ENCODE measurements around the gene PHF20.
"Not testable (repeated sequence)": the region's sequence is repeated elsewhere in the genome, so short reads cannot be mapped to it uniquely, and the experiment has no call there.

Gene PHF20

GRCh38 chr20:35839904-35840303, 68.1 kb downstream of the PHF20 start:
- DNase-seq (ENCODE audit: low spot score), result no peak

- DNase-seq (ENCODE audit: low spot score), result no peak
Measured at GRCh38 chr20:35840421-35840820, 68.6 kb downstream of the PHF20 start.

- no peak for DNase-seq (ENCODE audit: low spot score)
Measured at GRCh38 chr20:35842361-35842760, 70.5 kb downstream of the PHF20 start.

- not testable (repeated sequence) for DNase-seq (ENCODE audit: low spot score)
Measured at GRCh38 chr20:35843894-35844293, 72.1 kb downstream of the PHF20 start.

DNA sequence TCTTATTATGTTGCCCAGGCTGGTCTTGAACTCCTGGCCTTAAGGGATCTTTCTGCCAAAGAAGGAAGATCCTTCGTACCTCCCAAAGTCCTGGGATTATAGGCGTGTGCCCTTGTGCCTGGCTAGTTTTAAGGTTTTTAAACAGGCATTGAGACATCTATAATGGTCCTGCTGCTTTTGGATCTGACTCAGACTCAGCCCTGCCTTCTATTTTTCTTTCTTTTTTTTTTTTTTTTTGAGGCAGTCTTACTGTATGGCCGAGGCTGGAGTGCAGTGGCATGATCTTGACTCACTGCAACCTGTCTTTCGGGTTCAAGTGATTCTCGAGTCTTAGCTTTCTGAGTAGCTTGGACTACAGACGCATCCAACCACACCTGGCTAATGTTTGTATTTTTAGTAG, 73.7 kb downstream of the PHF20 start:
- no peak for DNase-seq (ENCODE audit: low spot score)

DNA sequence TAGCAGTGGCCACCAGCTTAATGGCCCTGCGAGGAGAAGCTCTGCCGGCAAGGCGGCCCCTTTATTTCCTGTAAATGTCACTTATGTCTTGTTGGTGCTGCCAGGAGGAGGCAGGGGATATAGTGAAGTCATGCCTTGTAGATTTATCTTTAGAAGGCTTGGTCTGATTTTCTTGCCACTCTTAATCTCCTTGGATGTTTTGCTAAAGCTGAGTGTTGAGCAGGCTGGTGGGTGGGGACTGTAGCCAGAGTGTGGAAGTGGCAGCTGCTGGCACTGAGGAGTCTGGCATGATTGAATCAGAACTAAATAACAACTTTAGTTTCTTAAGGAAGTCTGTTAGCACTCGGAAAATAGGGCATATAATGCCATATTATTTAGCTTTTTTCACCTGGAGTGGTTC, 77.9 kb downstream of the PHF20 start:
- no peak for DNase-seq (ENCODE audit: low spot score)

GRCh38 chr20:35851659-35852058, 79.8 kb downstream of the PHF20 start:
- DNase-seq (ENCODE audit: low spot score), result not testable (repeated sequence)

- no peak for DNase-seq (ENCODE audit: low spot score)
Measured at GRCh38 chr20:35854713-35855348, 83.0 kb downstream of the PHF20 start.

DNA sequence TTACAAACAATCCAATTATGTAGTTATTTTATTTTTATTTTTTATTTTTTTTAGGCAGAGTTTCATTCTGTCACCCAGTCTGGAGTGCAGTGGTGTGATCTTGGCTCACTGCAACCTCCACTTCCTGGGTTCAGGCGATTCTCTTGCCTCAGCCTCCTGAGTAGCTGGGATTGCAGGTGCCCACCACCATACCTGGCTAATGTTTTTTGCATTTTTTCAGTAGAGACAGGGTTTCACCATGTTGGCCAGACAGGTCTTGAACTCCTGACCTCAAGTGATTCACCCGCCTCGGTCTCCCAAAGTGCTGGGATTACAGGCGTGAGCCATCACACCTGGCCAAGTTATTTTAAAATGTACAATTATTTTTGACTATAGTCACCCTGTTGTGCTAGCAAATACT, 83.8 kb downstream of the PHF20 start:
- DNase-seq (ENCODE audit: low spot score), result not testable (repeated sequence)

DNA sequence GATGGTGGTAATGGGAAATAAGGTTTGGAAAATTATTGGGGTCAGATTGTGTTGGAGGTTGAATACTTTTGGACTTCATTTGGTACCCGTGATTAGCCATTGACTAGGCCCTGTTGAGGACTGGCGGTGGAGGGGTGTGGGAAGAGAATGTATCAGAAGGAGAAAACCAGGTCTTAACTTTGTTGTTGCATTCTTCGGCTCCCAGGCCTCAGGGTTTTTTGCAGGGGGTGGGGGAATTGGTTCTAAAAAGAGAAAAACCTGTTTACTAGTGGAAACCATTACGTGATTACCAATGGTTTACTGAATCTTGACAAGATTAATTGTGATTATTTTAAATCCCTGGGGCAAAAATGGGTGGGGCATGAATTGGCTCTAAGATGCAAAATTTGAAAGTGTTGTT, 85.1 kb downstream of the PHF20 start:
- DNase-seq (ENCODE audit: low spot score), result no peak

GRCh38 chr20:35866418-35867202, 94.8 kb downstream of the PHF20 start:
- DNase-seq (ENCODE audit: low spot score), result no peak

GRCh38 chr20:35870541-35871258, 98.9 kb downstream of the PHF20 start:
- no peak for DNase-seq (ENCODE audit: low spot score)

DNA sequence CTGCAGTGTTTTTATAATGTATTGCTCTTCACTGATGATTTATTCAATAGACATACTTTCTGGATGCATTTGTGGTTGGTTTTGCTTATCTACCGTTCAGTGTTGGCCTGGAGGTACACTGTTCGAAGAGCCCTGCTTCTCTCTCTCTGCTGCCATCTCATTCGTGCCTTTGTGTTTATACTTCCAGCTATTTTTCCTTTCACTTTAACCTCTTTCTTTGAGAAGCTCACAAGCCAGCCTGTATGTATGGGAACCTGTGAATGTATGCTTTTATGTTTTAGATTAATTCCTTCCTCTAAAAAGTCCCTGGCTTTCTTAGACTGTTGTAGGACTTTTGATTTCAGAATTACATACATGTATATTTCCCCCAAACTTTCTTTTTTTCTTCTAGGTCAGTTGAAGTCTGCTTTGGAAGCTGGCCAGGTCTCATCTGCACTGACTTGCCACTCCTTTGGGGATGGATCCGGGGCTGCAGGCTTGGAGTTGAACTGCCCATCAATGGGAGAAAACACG, 99.5 kb downstream of the PHF20 start:
- no peak for DNase-seq (ENCODE audit: low spot score)

- DNase-seq (ENCODE audit: low spot score), result no peak
Measured at GRCh38 chr20:35876033-35876320, 104.2 kb downstream of the PHF20 start.

- DNase-seq (ENCODE audit: low spot score), result no peak
Measured at GRCh38 chr20:35877611-35878010, 105.8 kb downstream of the PHF20 start.

GRCh38 chr20:35878113-35878625, 106.4 kb downstream of the PHF20 start:
- no peak for DNase-seq (ENCODE audit: low spot score)

GRCh38 chr20:35881676-35882075, 109.9 kb downstream of the PHF20 start:
- no peak for DNase-seq (ENCODE audit: low spot score)

DNA sequence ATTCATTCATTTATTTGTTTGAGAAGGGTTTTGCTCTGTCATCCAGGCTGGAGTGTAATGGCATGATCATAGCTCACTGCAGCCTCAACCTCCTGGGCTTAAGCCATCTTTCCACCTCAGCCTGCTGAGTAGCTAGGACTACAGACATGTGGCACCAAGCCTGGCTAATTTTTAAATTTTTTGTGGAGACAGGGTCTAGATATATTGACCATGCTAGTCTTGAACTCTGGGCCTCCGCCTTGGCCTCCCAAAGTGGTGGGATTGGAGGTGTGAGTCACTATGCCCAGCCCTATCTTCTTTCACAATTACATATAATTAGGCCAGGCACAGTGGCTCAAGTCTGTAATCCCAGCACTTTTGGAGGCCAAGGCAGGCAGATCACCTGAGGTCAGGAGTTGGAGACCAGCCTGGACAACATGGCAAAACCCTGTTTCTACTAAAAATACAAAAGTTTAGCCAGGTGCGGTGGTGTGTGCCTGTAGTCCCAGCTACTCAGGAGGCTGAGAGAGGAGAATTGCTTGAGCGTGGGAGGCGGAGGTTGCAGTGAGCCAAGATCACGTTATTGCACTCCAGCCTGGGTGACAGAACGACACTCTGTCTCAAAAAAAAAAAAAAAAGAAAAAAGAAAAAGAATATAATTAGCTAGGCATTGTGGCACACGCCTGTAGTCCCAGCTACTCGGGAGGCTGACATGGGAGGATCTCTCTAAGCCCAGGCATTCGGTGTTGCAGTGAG, 110.8 kb downstream of the PHF20 start:
- DNase-seq (ENCODE audit: low spot score), result not testable (repeated sequence)

DNA sequence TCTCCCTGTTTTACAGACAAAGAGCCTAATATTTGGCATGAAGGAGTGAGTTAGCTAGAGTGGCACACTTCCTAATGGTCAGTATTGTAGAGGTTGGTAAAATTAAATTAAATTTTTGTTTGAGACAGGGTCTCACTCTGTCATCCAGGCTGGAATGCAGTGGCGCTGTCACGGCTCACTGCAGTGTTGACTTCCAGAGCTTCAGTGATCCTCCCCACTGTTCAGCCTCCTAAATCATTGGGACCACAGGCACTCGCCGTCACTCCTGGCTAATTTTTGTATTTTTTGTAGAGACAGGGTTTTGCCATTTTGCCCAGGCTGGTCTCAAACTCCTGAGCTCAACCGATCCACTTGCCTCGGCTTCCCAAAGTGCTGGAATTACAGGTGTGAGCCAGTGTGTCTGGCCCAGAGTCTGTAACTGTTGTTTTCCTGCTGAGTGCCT, 111.5 kb downstream of the PHF20 start:
- DNase-seq (ENCODE audit: low spot score), result no peak

- peak; percentile 64 for DNase-seq (ENCODE audit: low spot score)
Measured at GRCh38 chr20:35883778-35884540, 112.1 kb downstream of the PHF20 start.

DNA sequence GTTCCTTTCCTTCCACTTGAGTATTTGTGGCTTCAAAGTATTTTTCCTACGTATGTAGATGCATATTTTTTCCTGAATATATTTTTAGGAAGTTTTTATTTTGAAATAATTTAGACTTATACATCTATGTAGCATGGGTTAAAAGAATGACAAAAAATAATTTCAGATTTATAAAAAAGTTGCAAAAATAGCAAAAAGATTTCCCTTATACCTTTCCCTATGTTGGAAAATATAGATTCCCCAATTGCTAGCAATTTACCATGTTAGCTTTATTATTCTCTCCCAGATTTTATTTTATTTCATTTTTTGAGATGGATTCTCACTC, 112.7 kb downstream of the PHF20 start:
- no peak for DNase-seq (ENCODE audit: low spot score)
